Stimulated activated CD8-positive, alpha-beta memory T cell treated with anti-CD3 and anti-CD28 coated beads, Interleukin-12 subunit alpha, Interleukin-12 subunit beta, amount 100 ng/mL, for 24 hours (primary cell): Measurements from ENCODE around the gene RYR1.
"Not testable (repeated sequence)": the region's sequence is repeated elsewhere in the genome, so short reads cannot be mapped to it uniquely, and the experiment has no call there.

Experiments
- DNase-seq: peaks from one replicate; pipeline ENCODE4 v3.0.0-alpha.2; 2020; ENCODE audit errors: extremely low read depth

Gene RYR1

DNA sequence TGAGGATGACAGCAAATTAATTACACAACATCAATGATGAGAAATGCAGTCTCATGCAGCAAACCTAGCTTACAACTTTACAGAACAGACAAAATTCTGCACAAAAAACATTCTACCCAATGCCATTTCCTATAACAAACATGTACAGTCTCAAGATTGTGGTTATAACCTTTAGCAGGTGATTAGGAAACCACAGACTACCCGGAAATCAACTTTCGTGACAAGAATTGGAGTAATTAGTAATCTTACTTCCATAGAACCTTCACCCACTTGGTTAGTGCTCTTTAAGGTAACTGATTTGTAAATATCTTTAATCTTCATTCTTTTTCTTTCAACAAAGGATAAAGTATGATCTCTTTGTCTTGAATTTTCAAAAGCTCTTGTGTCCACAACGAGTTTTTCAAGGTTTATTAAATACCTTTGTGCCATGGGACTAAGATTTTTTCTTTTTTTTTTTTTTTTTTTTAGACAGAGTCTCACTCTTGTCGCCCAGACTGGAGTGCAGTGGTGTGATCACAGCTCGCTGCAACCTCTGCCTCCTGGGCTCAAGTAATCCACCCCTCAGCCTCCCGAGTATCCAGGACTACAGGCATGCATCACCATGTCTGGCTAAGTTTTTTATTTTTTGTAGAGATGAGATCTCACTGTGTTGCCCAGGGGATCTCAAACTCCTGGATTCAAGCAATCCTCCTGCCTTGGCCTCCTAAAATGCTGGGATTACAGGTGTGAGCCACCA, 105.5 kb downstream of the RYR1 start:
- DNase-seq, result no peak

DNA sequence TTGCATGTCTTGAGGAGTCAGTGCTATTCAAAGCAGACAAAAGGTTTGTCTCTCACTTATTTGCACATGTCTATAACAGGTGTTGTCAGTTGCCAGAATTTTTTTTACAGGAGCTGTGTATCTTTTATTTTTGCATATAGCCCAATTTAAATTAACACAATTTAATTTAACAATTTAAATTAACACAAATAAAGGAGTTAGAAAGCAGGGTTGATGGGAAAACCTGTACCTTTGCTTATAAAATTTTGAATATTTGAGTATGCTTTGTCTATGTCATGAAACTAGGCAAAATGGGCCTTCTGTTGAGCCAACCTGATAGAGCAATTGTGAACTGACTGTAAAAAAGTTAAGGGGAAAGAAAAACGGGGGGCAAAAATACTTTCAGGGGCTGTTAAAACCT, 106.3 kb downstream of the RYR1 start:
- no peak for DNase-seq

- DNase-seq, result no peak
Measured at GRCh38 chr19:38542040-38542439, 108.5 kb downstream of the RYR1 start.

DNA sequence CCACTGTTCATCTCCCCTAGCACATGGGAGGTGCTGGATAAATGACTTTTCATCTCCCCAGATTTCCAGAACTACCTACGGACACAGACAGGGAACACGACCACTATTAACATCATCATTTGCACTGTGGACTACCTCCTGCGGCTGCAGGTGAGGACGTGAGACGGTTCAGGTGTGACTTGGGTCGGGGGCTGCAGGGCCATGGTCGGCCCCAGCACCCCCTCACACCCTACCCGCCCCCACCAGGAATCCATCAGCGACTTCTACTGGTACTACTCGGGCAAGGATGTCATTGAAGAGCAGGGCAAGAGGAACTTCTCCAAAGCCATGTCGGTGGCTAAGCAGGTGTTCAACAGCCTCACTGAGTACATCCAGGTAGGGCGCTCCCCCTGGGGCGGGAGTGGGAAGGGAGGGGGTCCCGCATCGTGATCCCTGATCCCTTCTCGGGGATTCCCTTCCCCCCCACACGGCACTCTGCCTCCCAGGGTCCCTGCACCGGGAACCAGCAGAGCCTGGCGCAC, 109.9 kb downstream of the RYR1 start:
- no peak for DNase-seq

DNA sequence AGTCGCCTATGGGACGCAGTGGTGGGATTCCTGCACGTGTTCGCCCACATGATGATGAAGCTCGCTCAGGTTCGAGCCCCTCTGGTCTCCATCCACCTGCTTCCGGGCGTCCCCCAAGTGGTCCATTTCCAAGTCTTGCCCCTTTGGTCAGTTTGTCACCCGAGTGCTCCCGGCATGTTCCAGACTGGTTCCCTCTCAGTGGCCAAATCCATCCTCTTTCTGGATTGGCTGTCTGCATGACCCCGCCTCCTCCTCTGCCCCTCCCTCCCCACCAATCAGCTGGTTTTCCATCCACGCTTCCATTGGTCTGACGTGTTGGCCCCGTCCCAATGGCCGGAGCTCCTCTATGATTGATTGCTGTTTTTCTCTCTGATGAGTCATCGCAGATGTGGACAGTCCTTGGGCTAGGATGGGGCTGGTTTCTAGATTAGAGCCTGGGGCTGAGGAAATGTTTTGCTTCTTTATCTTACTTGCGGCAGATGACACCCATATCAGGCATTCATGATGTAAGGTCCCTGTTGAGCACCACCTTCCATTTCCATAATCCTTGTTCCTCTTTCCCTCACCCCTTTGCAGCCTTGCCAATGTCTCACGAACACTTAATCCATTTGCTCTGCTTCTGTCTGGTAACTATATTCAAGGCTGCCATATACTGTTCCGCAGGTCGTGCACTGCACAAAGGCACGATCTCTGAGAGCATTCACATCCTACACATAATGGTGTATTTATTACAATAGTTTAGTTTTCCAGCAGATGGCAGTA, 110.5 kb downstream of the RYR1 start:
- no peak for DNase-seq

GRCh38 chr19:38544569-38545315, 111.3 kb downstream of the RYR1 start:
- DNase-seq, result no peak

DNA sequence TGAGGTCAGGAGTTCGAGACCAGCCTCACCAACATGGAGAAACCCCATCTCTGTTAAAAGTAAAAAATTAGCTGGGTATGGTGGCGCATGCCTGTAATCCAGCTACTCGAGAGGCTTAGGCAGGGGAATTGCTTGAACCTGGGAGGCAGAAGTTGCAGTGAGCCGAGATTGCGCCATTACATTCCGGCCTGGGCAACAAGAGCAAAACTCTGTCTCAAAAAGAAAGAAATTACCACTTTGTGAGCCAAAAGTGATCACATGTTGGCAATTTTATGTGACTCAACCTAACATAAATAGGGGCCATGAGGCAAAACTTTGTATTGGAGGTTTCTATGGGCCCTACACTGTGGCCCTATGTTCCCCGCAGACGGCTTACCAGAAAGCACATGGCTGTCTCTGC, 112.1 kb downstream of the RYR1 start:
- DNase-seq, result no peak

GRCh38 chr19:38547421-38547820, 113.9 kb downstream of the RYR1 start:
- no peak for DNase-seq

- DNase-seq, result no peak
Measured at GRCh38 chr19:38549061-38549460, 115.6 kb downstream of the RYR1 start.

DNA sequence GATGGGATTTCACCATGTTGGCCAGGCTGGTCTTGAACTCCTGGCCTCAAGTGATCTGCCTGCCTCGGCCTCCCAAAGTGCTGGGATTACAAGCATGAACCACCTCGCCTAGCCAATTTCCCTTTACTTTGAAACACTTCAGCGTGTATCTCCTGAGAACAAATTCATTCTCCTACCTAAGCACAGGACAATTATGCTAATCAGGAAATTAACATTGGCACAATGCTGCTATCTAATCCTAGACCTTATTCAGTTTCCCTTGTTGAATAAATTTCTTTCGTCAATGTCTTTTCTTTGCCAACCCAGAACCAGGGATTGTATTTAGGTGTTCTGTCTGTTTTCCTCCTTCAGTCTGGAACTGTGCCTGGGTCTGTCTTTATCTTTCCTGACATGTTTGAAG, 116.5 kb downstream of the RYR1 start:
- DNase-seq, result no peak

- DNase-seq, result no peak
Measured at GRCh38 chr19:38550376-38550775, 116.9 kb downstream of the RYR1 start.

DNA sequence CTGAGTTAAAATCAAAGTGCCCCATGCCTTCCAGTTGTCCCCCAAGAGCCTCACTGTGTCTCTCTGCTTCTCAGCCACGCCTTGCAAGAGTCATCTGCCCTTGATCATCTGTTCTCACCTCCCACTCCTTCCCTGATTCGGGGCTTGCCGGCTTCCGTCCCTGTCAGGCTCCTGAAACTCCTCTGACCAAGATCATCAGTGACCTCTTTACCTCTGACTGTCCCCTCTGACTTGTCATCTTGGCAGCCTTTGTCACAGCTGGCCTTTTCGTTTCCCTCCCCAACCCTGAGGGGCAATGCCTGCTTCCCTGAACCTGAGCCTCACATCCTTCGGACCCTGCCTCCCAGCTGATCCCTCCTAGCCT, 117.9 kb downstream of the RYR1 start:
- no peak for DNase-seq

GRCh38 chr19:38553239-38553638, 119.7 kb downstream of the RYR1 start:
- DNase-seq, result not testable (repeated sequence)

GRCh38 chr19:38554676-38555141, 121.2 kb downstream of the RYR1 start:
- DNase-seq, result no peak

DNA sequence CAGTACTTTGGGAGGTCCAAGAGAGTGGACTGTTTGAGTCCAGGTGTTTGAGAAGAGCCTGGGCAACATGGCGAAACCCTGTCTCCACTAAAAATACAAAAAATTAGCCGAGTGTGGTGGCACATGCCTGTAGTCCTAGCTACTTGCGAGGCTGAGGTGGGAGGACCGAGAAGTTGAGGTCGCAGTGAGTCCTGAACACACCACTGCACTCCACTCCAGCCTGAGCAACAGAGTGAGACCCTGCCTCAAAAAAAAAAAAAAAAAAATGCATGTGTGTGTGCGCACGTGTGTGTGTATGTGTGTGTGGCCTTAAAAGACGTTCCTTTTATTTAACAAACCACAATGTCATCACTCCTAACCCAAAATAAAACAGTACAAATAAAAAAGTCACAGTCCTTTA, 121.7 kb downstream of the RYR1 start:
- DNase-seq, result no peak

- no peak for DNase-seq
Measured at GRCh38 chr19:38556521-38557174, 123.2 kb downstream of the RYR1 start.

DNA sequence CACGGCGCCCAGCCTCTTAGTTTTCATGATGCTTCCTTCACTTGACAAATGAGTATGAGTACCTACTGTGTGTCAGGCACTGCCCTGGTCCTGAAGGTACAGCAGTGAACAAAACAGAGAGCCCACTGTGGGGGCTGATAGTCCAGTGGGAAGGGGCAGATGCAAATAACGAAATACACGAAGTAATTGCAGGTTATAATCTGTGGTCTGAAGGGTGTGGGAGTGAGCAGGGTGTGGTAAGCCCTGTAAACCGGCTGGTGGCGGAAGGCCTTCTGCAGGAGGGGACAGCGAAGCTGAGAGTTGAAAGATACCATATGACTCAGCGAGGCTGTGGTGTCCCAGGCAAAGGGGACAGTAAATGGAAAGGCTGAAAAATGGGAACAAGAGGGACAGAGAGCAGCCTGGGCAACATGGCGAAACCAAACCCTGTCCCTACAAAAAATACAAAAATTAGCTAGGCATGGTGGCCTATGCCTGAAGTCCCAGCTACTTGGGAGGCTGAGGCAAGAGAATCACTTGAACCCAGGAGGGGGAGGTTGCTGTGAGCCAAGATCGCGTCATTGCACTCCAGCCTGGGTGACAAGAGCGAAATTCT, 123.8 kb downstream of the RYR1 start:
- no peak for DNase-seq

- DNase-seq, result not testable (repeated sequence)
Measured at GRCh38 chr19:38558933-38559332, 125.4 kb downstream of the RYR1 start.

DNA sequence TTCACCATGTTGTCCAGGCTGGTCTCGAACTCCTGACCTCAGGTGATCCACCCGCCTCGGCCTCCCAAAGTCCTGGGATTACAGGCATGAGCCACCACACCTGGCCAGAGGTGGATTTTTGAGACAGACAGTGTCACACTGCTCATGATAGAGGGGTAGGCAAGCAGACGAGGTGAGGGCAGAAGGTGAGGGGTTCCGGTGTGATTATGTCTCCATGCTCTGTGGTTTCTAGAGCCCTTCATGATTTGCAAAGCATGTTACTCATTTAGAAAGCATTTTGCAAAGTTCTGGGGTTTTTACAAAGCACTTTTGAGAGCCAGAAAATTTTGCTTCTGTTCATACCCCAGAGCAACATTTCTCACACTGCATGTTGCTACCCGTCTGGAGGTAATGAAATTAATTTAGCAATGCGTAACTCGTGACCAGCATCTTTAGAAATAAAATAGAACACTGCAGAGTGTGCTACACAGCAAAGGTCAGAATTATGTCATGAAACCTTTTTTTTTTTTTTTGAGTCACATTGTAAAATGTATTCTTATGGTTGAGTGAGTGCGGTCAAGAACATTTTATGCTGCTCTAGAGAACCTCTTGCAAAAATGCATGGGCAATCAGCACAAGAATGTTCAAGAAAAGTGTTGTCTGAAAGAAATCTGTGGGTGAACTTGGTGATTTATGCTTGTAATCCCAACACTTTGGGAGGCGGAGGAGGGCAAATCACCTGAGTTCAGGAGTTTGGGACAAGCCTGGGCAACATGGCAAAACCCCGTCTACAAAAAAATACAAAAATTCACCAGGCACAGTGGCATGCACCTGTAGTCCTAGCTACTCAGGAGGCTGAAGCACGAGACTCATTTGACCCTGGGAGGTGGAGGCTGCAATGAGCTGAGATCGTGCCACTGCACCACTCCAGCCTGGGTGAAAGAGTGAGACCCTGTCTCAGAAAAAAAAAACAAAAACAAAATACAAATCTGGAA, 126.2 kb downstream of the RYR1 start:
- no peak for DNase-seq

DNA sequence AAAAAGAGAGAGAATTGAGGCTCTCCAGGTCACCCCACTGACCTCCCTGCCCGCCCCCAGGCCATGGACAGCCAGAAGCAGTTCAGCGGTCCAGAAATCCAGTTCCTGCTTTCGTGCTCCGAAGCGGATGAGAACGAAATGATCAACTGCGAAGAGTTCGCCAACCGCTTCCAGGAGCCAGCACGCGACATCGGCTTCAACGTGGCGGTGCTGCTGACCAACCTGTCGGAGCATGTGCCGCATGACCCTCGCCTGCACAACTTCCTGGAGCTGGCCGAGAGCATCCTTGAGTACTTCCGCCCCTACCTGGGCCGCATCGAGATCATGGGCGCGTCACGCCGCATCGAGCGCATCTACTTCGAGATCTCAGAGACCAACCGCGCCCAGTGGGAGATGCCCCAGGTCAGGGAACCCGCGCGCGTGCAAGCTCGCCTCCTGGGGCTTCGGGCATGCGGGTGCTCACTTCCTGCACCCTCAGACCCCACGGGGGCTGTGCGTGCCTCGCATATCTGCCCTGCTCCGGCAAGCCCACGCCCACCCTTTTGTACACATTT, 127.6 kb downstream of the RYR1 start:
- no peak for DNase-seq
